IPS DF 6.9 (cell line): ENCODE measurements around the gene UVRAG.
"Not testable (repeated sequence)": the region's sequence is repeated elsewhere in the genome, so short reads cannot be mapped to it uniquely, and the experiment has no call there.

ENCODE experiments used
- DNase-seq: peaks from one replicate; pipeline ENCODE4 v3.0.0-alpha.2; 2013; ENCODE audit warnings: low read depth, low spot score
- H3K27ac ChIP-seq: one replicate; pipeline ENCODE4 v1.5.1; 2013; ENCODE audit warnings: low read length, control low read depth
- H3K27me3 ChIP-seq: 2 replicates; pipeline ENCODE4 v1.6.1; 2013; ENCODE audit warnings: mild to moderate bottlenecking, low read length; ENCODE audit not compliant: control insufficient read depth, insufficient read depth
- H3K36me3 ChIP-seq: 2 replicates; pipeline ENCODE4 v1.6.1; 2013; ENCODE audit warnings: low read length; ENCODE audit not compliant: control insufficient read depth, insufficient read depth
- H3K4me1 ChIP-seq: 2 replicates; pipeline ENCODE4 v1.6.1; 2013; ENCODE audit warnings: low read length; ENCODE audit not compliant: control insufficient read depth, insufficient read depth
- H3K4me3 ChIP-seq: 2 replicates; pipeline ENCODE4 v1.5.1; 2013; ENCODE audit warnings: mild to moderate bottlenecking, low read length
- H3K9me3 ChIP-seq: 2 replicates; pipeline ENCODE4 v1.6.1; 2013; ENCODE audit warnings: low read length, inconsistent platforms; ENCODE audit not compliant: control insufficient read depth, insufficient read depth
- WGBS: extraction: QIAGEN DNeasy Blood & Tissue Kit; methylation state at CpG from one replicate; pipeline ENCODE4 v1.1.7; 2013; ENCODE audit warnings: mixed read lengths, missing lambda C conversion rate; ENCODE audit not compliant: insufficient read length, insufficient coverage; 5-methylcytosine and 5-hydroxymethylcytosine counted together

Gene UVRAG

GRCh38 chr11:75877327-75877726 is 62.3 kb downstream of the UVRAG start:
- WGBS, result no CpG with 5 or more reads among the region's 27 CpGs

DNA sequence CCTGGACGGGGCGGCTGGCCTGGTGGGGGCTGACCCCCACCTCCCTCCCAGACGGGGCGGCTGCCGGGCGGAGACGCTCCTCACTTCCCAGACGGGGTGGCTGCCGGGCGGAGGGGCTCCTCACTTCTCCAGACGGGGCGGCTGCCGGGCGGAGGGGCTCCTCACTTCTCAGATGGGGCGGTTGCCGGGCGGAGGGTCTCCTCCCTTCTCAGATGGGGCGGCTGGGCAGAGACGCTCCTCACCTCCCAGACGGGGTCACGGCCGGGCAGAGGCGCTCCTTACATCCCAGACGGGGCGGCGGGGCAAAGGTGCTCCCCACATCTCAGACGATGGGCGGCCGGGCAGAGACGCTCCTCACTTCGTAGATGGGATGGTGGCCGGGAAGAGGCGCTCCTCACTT is 62.9 kb downstream of the UVRAG start:
- not testable (repeated sequence) for H3K4me3 ChIP-seq, H3K27ac ChIP-seq, H3K36me3 ChIP-seq, H3K27me3 ChIP-seq, H3K9me3 ChIP-seq, H3K4me1 ChIP-seq, DNase-seq
- no CpG with 5 or more reads among the region's 33 CpGs for WGBS

More at GRCh38 chr11:75877327-75877726, 62.3 kb downstream of the UVRAG start:
- not testable (repeated sequence) for H3K27ac ChIP-seq, H3K36me3 ChIP-seq, DNase-seq, H3K4me3 ChIP-seq, H3K27me3 ChIP-seq, H3K4me1 ChIP-seq, H3K9me3 ChIP-seq

DNA sequence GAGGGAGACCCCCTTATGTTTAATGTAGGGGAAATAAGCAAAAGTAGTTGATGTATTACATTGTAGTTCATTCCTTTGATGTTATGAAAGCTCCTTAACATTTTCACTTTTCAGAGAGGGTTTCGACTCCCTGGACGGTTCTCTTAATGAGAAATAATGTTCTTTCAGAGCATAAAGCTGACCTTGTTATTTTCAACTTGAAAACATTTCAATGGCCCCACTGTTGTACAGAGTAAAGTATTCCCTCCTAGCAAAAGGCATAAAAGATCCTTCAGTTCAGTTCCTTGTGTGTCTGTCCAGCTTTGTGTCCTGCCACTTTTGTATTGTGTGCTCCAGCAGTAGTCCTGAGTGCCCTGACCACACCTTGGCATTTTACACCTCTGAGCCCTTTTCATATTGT is 63.9 kb downstream of the UVRAG start:
- no peak overlapping the region for H3K4me3 ChIP-seq
- H3K27me3 ChIP-seq, result no peaks in the 10 kb centered on the region
- no CpG with 5 or more reads among the region's 2 CpGs for WGBS
- no peaks in the 10 kb centered on the region for H3K9me3 ChIP-seq
- no peak overlapping the region for H3K27ac ChIP-seq
- no peaks in the 10 kb centered on the region for H3K4me1 ChIP-seq
- no peak for DNase-seq
- H3K36me3 ChIP-seq, result no peaks in the 10 kb centered on the region

DNA sequence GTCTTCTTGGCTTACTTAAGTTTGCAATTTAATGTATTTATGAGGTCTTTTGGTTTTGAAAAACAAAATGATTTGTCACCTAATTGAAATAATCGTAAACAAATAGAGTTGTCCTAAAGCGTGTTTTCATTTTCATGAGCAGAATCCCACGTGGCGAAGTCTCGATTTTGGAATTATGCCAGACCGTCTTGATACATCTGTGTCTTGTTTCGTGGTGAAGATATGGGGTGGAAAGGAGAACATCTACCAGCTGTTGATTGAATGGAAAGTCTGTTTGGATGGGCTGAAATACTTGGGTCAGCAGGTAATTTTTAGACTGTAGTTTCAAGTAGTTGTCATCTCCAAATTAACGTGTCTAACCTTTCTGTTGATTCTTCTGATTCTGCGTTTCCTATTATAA is 64.7 kb downstream of the UVRAG start:
- Histone ChIP-seq H3K9me3 (no peaks in the 10 kb centered on the region), H3K27me3 (no peaks in the 10 kb centered on the region), H3K27ac (no peak overlapping the region), H3K4me3 (no peak overlapping the region), H3K36me3 (no peaks in the 10 kb centered on the region), H3K4me1 (no peaks in the 10 kb centered on the region)
- no CpG with 5 or more reads among the region's 9 CpGs for WGBS
- no peak for DNase-seq

DNA sequence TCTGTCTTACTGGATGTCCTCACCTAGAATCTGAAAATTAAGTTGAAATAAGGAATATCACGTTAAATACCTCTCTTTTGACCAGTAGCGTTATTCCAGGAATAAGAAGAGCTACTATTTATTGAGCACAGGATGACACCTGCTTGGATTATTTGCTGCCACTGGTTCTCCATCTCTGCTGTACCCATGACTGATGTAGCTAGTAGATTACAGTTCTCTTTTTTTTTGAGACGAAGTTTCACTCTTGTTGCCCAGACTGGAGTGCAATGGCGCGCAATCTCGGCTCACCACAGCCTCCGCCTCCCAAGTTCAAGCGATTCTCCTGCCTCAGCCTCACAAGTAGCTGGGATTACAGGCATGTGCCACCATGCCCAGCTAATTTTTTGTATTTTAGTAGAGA is 65.3 kb downstream of the UVRAG start:
- not testable (repeated sequence) for H3K27me3 ChIP-seq, H3K36me3 ChIP-seq, DNase-seq, H3K9me3 ChIP-seq, H3K27ac ChIP-seq, H3K4me3 ChIP-seq, H3K4me1 ChIP-seq
- WGBS, result no CpG with 5 or more reads among the region's 8 CpGs

GRCh38 chr11:75884321-75884720 is 69.3 kb downstream of the UVRAG start:
- no peak overlapping the region for H3K4me3 ChIP-seq
- no peaks in the 10 kb centered on the region for H3K27me3 ChIP-seq
- no peaks in the 10 kb centered on the region for H3K4me1 ChIP-seq
- no peak overlapping the region for H3K27ac ChIP-seq
- DNase-seq, result no peak
- no peaks in the 10 kb centered on the region for H3K9me3 ChIP-seq
- no peaks in the 10 kb centered on the region for H3K36me3 ChIP-seq

- no CpG with 5 or more reads among the region's 3 CpGs for WGBS
These were observed 73.4 kb downstream of the UVRAG start for GRCh38 chr11:75888416-75888815.

GRCh38 chr11:75891947-75892739 is 77.1 kb downstream of the UVRAG start:
- Histone ChIP-seq H3K4me3 (no peak overlapping the region), H3K27me3 (no peaks in the 10 kb centered on the region), H3K9me3 (no peaks in the 10 kb centered on the region), H3K4me1 (no peaks in the 10 kb centered on the region), H3K36me3 (no peaks in the 10 kb centered on the region), H3K27ac (no peak overlapping the region)
- DNase-seq, result no peak
- WGBS, result no CpG with 5 or more reads among the region's 6 CpGs

More at GRCh38 chr11:75888416-75888815, 73.4 kb downstream of the UVRAG start:
- Histone ChIP-seq H3K4me3 (no peak overlapping the region), H3K36me3 (no peaks in the 10 kb centered on the region), H3K27ac (no peak overlapping the region), H3K27me3 (no peaks in the 10 kb centered on the region), H3K4me1 (no peaks in the 10 kb centered on the region), H3K9me3 (no peaks in the 10 kb centered on the region)
- no peak for DNase-seq

GRCh38 chr11:75893251-75893650 is 78.2 kb downstream of the UVRAG start:
- WGBS, result no CpG with 5 or more reads among the region's 4 CpGs
- no peak overlapping the region for H3K27ac ChIP-seq

DNA sequence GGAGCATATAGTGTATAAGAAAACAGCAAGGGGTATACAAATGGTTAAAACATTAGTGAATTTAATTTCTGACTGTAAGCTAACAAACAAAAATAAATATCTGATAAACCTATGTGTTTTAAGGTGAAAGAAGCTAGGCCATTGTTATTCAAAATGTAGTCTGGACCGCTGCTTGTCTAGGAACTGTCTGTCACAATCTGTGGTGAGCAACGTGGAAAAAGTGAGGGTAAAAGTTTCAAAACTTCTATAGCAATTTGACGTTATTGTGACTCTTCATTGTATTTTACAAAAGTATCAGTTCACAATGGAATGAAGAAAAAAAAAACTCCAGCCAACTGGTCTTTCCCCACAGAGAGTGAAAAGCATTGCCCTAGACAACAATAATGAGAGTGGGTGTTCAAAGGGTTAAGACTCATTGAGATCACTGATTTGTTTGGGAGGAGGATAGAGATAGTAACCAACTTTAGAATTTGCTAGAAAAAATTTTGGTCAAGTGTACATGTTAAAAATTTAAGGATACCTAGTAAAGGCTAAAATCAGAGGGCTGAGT is 79.1 kb downstream of the UVRAG start:
- H3K36me3 ChIP-seq, result no peaks in the 10 kb centered on the region
- no peak for DNase-seq
- WGBS, result no CpG with 5 or more reads among the region's 3 CpGs
- H3K27me3 ChIP-seq, result no peaks in the 10 kb centered on the region
- H3K27ac ChIP-seq, result no peak overlapping the region
- no peaks in the 10 kb centered on the region for H3K9me3 ChIP-seq
- H3K4me1 ChIP-seq, result no peaks in the 10 kb centered on the region
- H3K4me3 ChIP-seq, result no peak overlapping the region

More at GRCh38 chr11:75893251-75893650, 78.2 kb downstream of the UVRAG start:
- Histone ChIP-seq H3K4me1 (no peaks in the 10 kb centered on the region), H3K27me3 (no peaks in the 10 kb centered on the region), H3K36me3 (no peaks in the 10 kb centered on the region), H3K9me3 (no peaks in the 10 kb centered on the region), H3K4me3 (no peak overlapping the region)
- no peak for DNase-seq
